Right kidney (tissue), 1 donor: Measurements from ENCODE around the gene RASSF1.
"Not testable (repeated sequence)": the region's sequence is repeated elsewhere in the genome, so short reads cannot be mapped to it uniquely, and the experiment has no call there.

Source experiments
- DNase-seq: peaks from one replicate; pipeline ENCODE4 v3.0.0-alpha.2; 2016

Gene RASSF1

GRCh38 chr3:50284121-50284520, 56.5 kb downstream of the RASSF1 start:
- DNase-seq, result not testable (repeated sequence)
